HEK293 (cell line): ENCODE measurements around the gene ISG15.

Experiments used
- CTCF ChIA-PET: fragments of 350-600 bp; formaldehyde crosslinking; extraction: SDS; loops from one replicate; lab custom pipeline; 2021; ENCODE audit warnings: antibody characterized with exemption; lab: Yijun Ruan, JAX
- POLR2A ChIA-PET: fragments of 300-600 bp; formaldehyde crosslinking; extraction: SDS; loops from one replicate; lab custom pipeline; 2020; ENCODE audit warnings: antibody characterized with exemption, inconsistent platforms; lab: Yijun Ruan, JAX
- H3K27ac ChIP-seq: fragments of 200-500 bp; sonication (Bioruptor generic); 2 replicates; pipeline ENCODE4 v1.5.1; 2014; ENCODE audit warnings: low read depth, low read length, control low read depth, inconsistent platforms; ENCODE audit errors: extremely low read depth
- H3K36me3 ChIP-seq, 2 experiments: fragments of 200-500 bp in 1 of 2; sonication (Bioruptor generic) in 1 of 2; 1 replicate in 1 of 2; 2 replicates in 1 of 2; pipeline ENCODE4 v1.5.1; 2014 to 2017; ENCODE audit warnings: inconsistent platforms in 2 of 2, low read length in 2 of 2; ENCODE audit not compliant: control insufficient read depth in 2 of 2, insufficient read depth in 1 of 2
- H3K4me1 ChIP-seq: fragments of 200-500 bp; sonication (Bioruptor generic); 2 replicates; pipeline ENCODE4 v1.5.1; 2014; ENCODE audit warnings: mild to moderate bottlenecking, low read length, inconsistent platforms; ENCODE audit not compliant: control insufficient read depth, insufficient read depth
- H3K4me3 ChIP-seq: 2 replicates; pipeline ENCODE4 v1.5.1; 2011; ENCODE audit warnings: low read depth, mild to moderate bottlenecking, control low read depth, low read length, moderate library complexity
- H3K9me3 ChIP-seq: fragments of 200-500 bp; sonication (Bioruptor generic); 2 replicates; pipeline ENCODE4 v1.5.1; 2014; ENCODE audit warnings: low read depth, low read length, inconsistent platforms; ENCODE audit not compliant: control insufficient read depth, insufficient read depth
- BCL11A ChIP-seq: fragments of 450-650 bp; formaldehyde crosslinking; IDR thresholded peaks from 2 replicates; pipeline ENCODE4 v1.5.1; 2016; ENCODE audit warnings: low read depth, missing biosample characterization, missing genetic modification characterization
- GFI1B ChIP-seq: fragments of 450-650 bp; formaldehyde crosslinking; IDR thresholded peaks from 2 replicates; pipeline ENCODE4 v1.5.1; 2016; ENCODE audit warnings: missing biosample characterization, missing genetic modification characterization
- MEIS1 ChIP-seq: sonication (generic); formaldehyde crosslinking; IDR thresholded peaks from 2 replicates; pipeline ENCODE4 v1.8.1; 2022; ENCODE audit warnings: missing genetic modification reagents, mild to moderate bottlenecking, borderline replicate concordance
- SCRT1 ChIP-seq: fragments of 450-650 bp; formaldehyde crosslinking; IDR thresholded peaks from 2 replicates; pipeline ENCODE4 v1.5.1; 2016; ENCODE audit warnings: missing biosample characterization, missing genetic modification characterization, borderline replicate concordance
- TRIM28 ChIP-seq: IDR thresholded peaks from 2 replicates; pipeline ENCODE4 v1.6.1; 2011; ENCODE audit warnings: low read length, control low read depth, borderline replicate concordance
- WT1 ChIP-seq: fragments of 450-650 bp; formaldehyde crosslinking; IDR thresholded peaks from 2 replicates; pipeline ENCODE4 v1.5.1; 2016; ENCODE audit warnings: missing biosample characterization, missing genetic modification characterization
- YY1 ChIP-seq: fragments of 450-650 bp; formaldehyde crosslinking; IDR thresholded peaks from 2 replicates; pipeline ENCODE4 v1.5.1; 2018; ENCODE audit warnings: missing biosample characterization, missing genetic modification characterization
- ZEB2 ChIP-seq: fragments of 450-650 bp; formaldehyde crosslinking; IDR thresholded peaks from 2 replicates; pipeline ENCODE4 v1.5.1; 2016; ENCODE audit warnings: missing biosample characterization, missing genetic modification characterization
- ZNF10 ChIP-seq: fragments of 450-650 bp; formaldehyde crosslinking; IDR thresholded peaks from 2 replicates; pipeline ENCODE4 v1.5.1; 2017; ENCODE audit warnings: missing biosample characterization, missing genetic modification characterization
- ZNF184 ChIP-seq: fragments of 450-650 bp; IDR thresholded peaks from 2 replicates; pipeline ENCODE4 v1.5.1; 2018; ENCODE audit warnings: missing biosample characterization, mild to moderate bottlenecking, missing genetic modification characterization
- ZNF214 ChIP-seq: fragments of 450-650 bp; formaldehyde crosslinking; IDR thresholded peaks from 2 replicates; pipeline ENCODE4 v1.5.1; 2017; ENCODE audit warnings: missing biosample characterization, mild to moderate bottlenecking, missing genetic modification characterization, borderline replicate concordance
- ZNF239 ChIP-seq: fragments of 450-650 bp; formaldehyde crosslinking; IDR thresholded peaks from 2 replicates; pipeline ENCODE4 v1.5.1; 2016; ENCODE audit warnings: missing biosample characterization, missing genetic modification characterization
- ZNF416 ChIP-seq: fragments of 450-650 bp; formaldehyde crosslinking; IDR thresholded peaks from 2 replicates; pipeline ENCODE4 v1.5.1; 2016; ENCODE audit warnings: missing biosample characterization, missing genetic modification characterization
- ZNF473 ChIP-seq: fragments of 450-650 bp; formaldehyde crosslinking; IDR thresholded peaks from 2 replicates; pipeline ENCODE4 v1.5.1; 2017; ENCODE audit warnings: missing biosample characterization, missing genetic modification characterization
- ZNF501 ChIP-seq: fragments of 450-650 bp; formaldehyde crosslinking; IDR thresholded peaks from 2 replicates; pipeline ENCODE4 v1.5.1; 2016; ENCODE audit warnings: missing biosample characterization, missing genetic modification characterization
- ZNF624 ChIP-seq: fragments of 450-650 bp; formaldehyde crosslinking; IDR thresholded peaks from 2 replicates; pipeline ENCODE4 v1.5.1; 2017; ENCODE audit warnings: missing biosample characterization, missing genetic modification characterization
- ZNF664 ChIP-seq: fragments of 450-650 bp; formaldehyde crosslinking; IDR thresholded peaks from 2 replicates; pipeline ENCODE4 v1.5.1; 2016; ENCODE audit warnings: missing biosample characterization, missing genetic modification characterization
- ZNF677 ChIP-seq: fragments of 450-650 bp; IDR thresholded peaks from 2 replicates; pipeline ENCODE4 v1.5.0; 2018; ENCODE audit warnings: missing biosample characterization, mild to moderate bottlenecking, missing genetic modification characterization, moderate library complexity
- ZNF777 ChIP-seq: fragments of 450-650 bp; formaldehyde crosslinking; IDR thresholded peaks from 2 replicates; pipeline ENCODE4 v1.5.1; 2017; ENCODE audit warnings: missing biosample characterization, missing genetic modification characterization, borderline replicate concordance
- ZNF791 ChIP-seq: fragments of 450-650 bp; formaldehyde crosslinking; IDR thresholded peaks from 2 replicates; pipeline ENCODE4 v1.5.1; 2016; ENCODE audit warnings: missing biosample characterization, missing genetic modification characterization
- TF ChIP-seq, protein P1 (sequence below): fragments of 450-650 bp; formaldehyde crosslinking; IDR thresholded peaks from 2 replicates; pipeline ENCODE4 v1.5.1; 2016; ENCODE audit warnings: missing biosample characterization, missing genetic modification characterization
- TF ChIP-seq, protein P2 (sequence below): fragments of 450-650 bp; formaldehyde crosslinking; IDR thresholded peaks from 2 replicates; pipeline ENCODE4; 2016; ENCODE audit warnings: missing biosample characterization, missing genetic modification characterization
- TF ChIP-seq, protein P3 (sequence below): fragments of 450-650 bp; formaldehyde crosslinking; IDR thresholded peaks from 2 replicates; pipeline ENCODE4 v1.5.1; 2016; ENCODE audit warnings: missing biosample characterization, missing genetic modification characterization
- TF ChIP-seq, protein P4 (sequence below): fragments of 450-650 bp; IDR thresholded peaks from 2 replicates; pipeline ENCODE4 v1.5.1; 2018; ENCODE audit warnings: missing biosample characterization, missing genetic modification characterization
- TF ChIP-seq, protein P5 (sequence below): fragments of 450-650 bp; formaldehyde crosslinking; IDR thresholded peaks from 2 replicates; pipeline ENCODE4 v1.5.1; 2016; ENCODE audit warnings: missing biosample characterization, missing genetic modification characterization
- TF ChIP-seq, protein P6 (sequence below): fragments of 450-650 bp; formaldehyde crosslinking; IDR thresholded peaks from 2 replicates; pipeline ENCODE4 v1.5.1; 2017; ENCODE audit warnings: missing biosample characterization, missing genetic modification characterization

The ISG15 gene

DNA sequence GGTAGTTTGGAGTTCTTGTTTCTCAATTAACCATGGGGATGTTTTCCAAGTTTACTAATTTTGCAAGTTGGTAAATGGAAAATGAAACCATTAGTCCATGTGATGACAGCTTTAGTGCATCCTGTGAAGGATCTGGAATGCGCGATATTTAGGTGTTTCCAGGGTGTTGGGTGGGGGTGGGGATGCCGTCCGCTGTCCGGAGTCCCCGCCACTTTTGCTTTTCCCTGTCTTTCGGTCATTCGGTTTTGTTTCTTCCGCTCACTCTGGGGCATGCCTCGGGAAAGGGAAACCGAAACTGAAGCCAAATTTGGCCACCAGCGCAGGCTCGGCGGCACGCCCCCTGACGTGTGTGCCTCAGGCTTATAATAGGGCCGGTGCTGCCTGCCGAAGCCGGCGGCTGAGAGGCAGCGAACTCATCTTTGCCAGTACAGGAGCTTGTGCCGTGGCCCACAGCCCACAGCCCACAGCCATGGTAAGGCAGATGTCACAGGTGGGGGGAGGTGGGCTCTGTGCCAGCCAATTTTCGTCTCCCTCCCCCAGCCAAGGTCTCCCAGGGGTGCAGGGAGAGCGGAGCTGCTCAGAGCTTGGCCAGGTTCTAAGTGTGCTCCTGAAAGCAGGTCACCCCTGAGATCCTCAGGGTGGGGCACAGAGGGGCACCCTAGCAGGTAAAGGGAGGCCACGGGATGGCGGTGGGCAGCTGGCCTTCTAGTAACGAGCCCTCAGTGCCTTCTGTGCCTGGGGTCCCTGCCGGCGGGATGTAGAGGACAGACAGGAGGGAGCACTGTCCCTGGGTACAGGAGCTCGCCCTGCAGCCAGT is at the start of gene ISG15:
Gene ISG15 (plus strand): TSS at position 393 of the 817 bp plus-strand sequence. CDS start 77 bp downstream, at position 470.
- CTCF ChIA-PET: interaction anchor here (0.6 to 3.0 kb wide), 6 partner anchors 11 to 238 kb away, joined by 3 to 20 read pairs (median 3); no protein-coding TSS in a partner anchor
- Histone ChIP-seq H3K4me3 (peak within 1 kb of the TSS; percentile 32), H3K9me3 (no peaks in the 10 kb centered on the region), H3K4me1 (no peaks in the 10 kb centered on the region), H3K27ac (no peak within 1 kb of the TSS), H3K36me3 (peaks cover 2 to 4% of the 10 kb centered on the region in 2 experiments; a peak in 2 of 3 replicates)
- POLR2A ChIA-PET: interaction anchor here (0.5 to 2.2 kb wide), 8 partner anchors 11 to 334 kb away, joined by 3 to 11 read pairs (median 4); partner anchors contain the start of genes HES4 and RNF223
- TF ChIP-seq ZNF624 (tag by site-specific recombination) (no peak), ZNF473 (tag by site-specific recombination) (no peak), ZNF777 (no peak), ZNF239 (tag by site-specific recombination) (no peak), ZNF416 (no peak), ZNF664 (peak; percentile 84; the same call in 1 of the 2 replicates), ZNF10 (tag by site-specific recombination) (no peak), ZNF677 (no peak), WT1 (tag by site-specific recombination) (peak; percentile 64; the same call in 1 of the 2 replicates), ZNF214 (no peak), BCL11A (tag by site-specific recombination) (peak; percentile 56; the same call in 1 of the 2 replicates), SCRT1 (tag by site-specific recombination) (peak; percentile 60; the same call in 1 of the 2 replicates), MEIS1 (no peak), TRIM28 (no peak), ZEB2 (tag by site-specific recombination) (peak; percentile 80), YY1 (no peak), ZNF184 (tag by site-specific recombination) (no peak), GFI1B (tag by site-specific recombination) (no peak), ZNF501 (tag by site-specific recombination) (no peak), ZNF791 (tag by site-specific recombination) (no peak)
- TF ChIP-seq, protein P1, sequence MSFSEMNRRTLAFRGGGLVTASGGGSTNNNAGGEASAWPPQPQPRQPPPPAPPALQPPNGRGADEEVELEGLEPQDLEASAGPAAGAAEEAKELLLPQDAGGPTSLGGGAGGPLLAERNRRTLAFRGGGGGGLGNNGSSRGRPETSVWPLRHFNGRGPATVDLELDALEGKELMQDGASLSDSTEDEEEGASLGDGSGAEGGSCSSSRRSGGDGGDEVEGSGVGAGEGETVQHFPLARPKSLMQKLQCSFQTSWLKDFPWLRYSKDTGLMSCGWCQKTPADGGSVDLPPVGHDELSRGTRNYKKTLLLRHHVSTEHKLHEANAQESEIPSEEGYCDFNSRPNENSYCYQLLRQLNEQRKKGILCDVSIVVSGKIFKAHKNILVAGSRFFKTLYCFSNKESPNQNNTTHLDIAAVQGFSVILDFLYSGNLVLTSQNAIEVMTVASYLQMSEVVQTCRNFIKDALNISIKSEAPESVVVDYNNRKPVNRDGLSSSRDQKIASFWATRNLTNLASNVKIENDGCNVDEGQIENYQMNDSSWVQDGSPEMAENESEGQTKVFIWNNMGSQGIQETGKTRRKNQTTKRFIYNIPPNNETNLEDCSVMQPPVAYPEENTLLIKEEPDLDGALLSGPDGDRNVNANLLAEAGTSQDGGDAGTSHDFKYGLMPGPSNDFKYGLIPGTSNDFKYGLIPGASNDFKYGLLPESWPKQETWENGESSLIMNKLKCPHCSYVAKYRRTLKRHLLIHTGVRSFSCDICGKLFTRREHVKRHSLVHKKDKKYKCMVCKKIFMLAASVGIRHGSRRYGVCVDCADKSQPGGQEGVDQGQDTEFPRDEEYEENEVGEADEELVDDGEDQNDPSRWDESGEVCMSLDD (tag by site-specific recombination): no peak
- TF ChIP-seq, protein P2, sequence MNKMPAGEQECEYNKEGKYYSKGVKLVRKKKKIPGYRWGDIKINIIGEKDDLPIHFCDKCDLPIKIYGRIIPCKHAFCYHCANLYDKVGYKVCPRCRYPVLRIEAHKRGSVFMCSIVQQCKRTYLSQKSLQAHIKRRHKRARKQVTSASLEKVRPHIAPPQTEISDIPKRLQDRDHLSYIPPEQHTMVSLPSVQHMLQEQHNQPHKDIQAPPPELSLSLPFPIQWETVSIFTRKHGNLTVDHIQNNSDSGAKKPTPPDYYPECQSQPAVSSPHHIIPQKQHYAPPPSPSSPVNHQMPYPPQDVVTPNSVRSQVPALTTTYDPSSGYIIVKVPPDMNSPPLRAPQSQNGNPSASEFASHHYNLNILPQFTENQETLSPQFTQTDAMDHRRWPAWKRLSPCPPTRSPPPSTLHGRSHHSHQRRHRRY: no peak
- TF ChIP-seq, protein P3, sequence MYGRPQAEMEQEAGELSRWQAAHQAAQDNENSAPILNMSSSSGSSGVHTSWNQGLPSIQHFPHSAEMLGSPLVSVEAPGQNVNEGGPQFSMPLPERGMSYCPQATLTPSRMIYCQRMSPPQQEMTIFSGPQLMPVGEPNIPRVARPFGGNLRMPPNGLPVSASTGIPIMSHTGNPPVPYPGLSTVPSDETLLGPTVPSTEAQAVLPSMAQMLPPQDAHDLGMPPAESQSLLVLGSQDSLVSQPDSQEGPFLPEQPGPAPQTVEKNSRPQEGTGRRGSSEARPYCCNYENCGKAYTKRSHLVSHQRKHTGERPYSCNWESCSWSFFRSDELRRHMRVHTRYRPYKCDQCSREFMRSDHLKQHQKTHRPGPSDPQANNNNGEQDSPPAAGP (tag by site-specific recombination): 0 out of 2 replicates have a peak, but pooled peaks have one; percentile 37
- TF ChIP-seq, protein P4, sequence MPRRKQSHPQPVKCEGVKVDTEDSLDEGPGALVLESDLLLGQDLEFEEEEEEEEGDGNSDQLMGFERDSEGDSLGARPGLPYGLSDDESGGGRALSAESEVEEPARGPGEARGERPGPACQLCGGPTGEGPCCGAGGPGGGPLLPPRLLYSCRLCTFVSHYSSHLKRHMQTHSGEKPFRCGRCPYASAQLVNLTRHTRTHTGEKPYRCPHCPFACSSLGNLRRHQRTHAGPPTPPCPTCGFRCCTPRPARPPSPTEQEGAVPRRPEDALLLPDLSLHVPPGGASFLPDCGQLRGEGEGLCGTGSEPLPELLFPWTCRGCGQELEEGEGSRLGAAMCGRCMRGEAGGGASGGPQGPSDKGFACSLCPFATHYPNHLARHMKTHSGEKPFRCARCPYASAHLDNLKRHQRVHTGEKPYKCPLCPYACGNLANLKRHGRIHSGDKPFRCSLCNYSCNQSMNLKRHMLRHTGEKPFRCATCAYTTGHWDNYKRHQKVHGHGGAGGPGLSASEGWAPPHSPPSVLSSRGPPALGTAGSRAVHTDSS (tag by site-specific recombination): no peak
- TF ChIP-seq, protein P5, sequence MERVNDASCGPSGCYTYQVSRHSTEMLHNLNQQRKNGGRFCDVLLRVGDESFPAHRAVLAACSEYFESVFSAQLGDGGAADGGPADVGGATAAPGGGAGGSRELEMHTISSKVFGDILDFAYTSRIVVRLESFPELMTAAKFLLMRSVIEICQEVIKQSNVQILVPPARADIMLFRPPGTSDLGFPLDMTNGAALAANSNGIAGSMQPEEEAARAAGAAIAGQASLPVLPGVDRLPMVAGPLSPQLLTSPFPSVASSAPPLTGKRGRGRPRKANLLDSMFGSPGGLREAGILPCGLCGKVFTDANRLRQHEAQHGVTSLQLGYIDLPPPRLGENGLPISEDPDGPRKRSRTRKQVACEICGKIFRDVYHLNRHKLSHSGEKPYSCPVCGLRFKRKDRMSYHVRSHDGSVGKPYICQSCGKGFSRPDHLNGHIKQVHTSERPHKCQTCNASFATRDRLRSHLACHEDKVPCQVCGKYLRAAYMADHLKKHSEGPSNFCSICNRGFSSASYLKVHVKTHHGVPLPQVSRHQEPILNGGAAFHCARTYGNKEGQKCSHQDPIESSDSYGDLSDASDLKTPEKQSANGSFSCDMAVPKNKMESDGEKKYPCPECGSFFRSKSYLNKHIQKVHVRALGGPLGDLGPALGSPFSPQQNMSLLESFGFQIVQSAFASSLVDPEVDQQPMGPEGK (tag by site-specific recombination): peak; percentile 70
- TF ChIP-seq, protein P6, sequence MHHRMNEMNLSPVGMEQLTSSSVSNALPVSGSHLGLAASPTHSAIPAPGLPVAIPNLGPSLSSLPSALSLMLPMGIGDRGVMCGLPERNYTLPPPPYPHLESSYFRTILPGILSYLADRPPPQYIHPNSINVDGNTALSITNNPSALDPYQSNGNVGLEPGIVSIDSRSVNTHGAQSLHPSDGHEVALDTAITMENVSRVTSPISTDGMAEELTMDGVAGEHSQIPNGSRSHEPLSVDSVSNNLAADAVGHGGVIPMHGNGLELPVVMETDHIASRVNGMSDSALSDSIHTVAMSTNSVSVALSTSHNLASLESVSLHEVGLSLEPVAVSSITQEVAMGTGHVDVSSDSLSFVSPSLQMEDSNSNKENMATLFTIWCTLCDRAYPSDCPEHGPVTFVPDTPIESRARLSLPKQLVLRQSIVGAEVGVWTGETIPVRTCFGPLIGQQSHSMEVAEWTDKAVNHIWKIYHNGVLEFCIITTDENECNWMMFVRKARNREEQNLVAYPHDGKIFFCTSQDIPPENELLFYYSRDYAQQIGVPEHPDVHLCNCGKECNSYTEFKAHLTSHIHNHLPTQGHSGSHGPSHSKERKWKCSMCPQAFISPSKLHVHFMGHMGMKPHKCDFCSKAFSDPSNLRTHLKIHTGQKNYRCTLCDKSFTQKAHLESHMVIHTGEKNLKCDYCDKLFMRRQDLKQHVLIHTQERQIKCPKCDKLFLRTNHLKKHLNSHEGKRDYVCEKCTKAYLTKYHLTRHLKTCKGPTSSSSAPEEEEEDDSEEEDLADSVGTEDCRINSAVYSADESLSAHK (tag by site-specific recombination): peak; percentile 30; the same call in 1 of the 2 replicates
